ENCODE results near the gene HOXC4. TPM values are rescaled to one million over a fixed set of nuclear protein-coding genes. Genes with fewer than 3 reads are reported as not detected.

HOXC4 gene
- total RNA-seq, 2 donors from 2014 or later: not detected

GRCh38 chr12:54017027-54017788, 36.4 kb upstream of the HOXC4 start:
- intact Hi-C loops (cut with DNase I): no loop called here
- Histone ChIP-seq H3K9ac (ENCODE audit: low read depth in 2 of 2, low read length in 2 of 2) (peak overlapping the region; percentile 40 to 73), H3K27me3 (peaks cover 97% of the 10 kb centered on the region)

GRCh38 chr12:54017878-54018467, 35.7 kb upstream of the HOXC4 start:
- Histone ChIP-seq H3K27me3 (peaks cover 96% of the 10 kb centered on the region), H3K9ac (ENCODE audit: low read depth in 2 of 2, low read length in 2 of 2) (peak overlapping the region; percentile 40 to 73), H3K9me3 (no peaks in the 10 kb centered on the region), H3K36me3 (no peaks in the 10 kb centered on the region), H3K27ac (no peak overlapping the region), H3K4me1 (peaks cover 6% of the 10 kb centered on the region), H3K4me3 (peak overlapping the region; percentile 21)
- intact Hi-C loops (cut with DNase I): no loop called here
- peak; percentile 36 for DNase-seq
- TF ChIP-seq CTCF (IDR thresholded peaks at IDR 0.05): no peak

More at GRCh38 chr12:54017027-54017788, 36.4 kb upstream of the HOXC4 start:
- Histone ChIP-seq H3K4me3 (peak overlapping the region; percentile 21), H3K27ac (no peak overlapping the region), H3K4me1 (peaks cover 6% of the 10 kb centered on the region), H3K9me3 (no peaks in the 10 kb centered on the region), H3K36me3 (no peaks in the 10 kb centered on the region)
- TF ChIP-seq CTCF (IDR thresholded peaks at IDR 0.05): no peak
- no peak for DNase-seq

GRCh38 chr12:54018468-54018984, 35.1 kb upstream of the HOXC4 start:
- Histone ChIP-seq H3K9ac (ENCODE audit: low read depth in 2 of 2, low read length in 2 of 2) (peak overlapping the region in 1 of 2 donors; percentile 73), H3K27ac (no peak overlapping the region), H3K4me3 (no peak overlapping the region), H3K27me3 (peaks cover 96% of the 10 kb centered on the region), H3K9me3 (no peaks in the 10 kb centered on the region), H3K36me3 (no peaks in the 10 kb centered on the region), H3K4me1 (peaks cover 6% of the 10 kb centered on the region)
- TF ChIP-seq CTCF (IDR thresholded peaks at IDR 0.05): no peak
- DNase-seq: no peak
- intact Hi-C loops (cut with DNase I): no loop called here

GRCh38 chr12:54019091-54019811, 34.4 kb upstream of the HOXC4 start:
- Histone ChIP-seq H3K27ac (no peak overlapping the region), H3K9me3 (no peaks in the 10 kb centered on the region), H3K9ac (ENCODE audit: low read depth in 2 of 2, low read length in 2 of 2) (peak overlapping the region in 1 of 2 donors; percentile 24), H3K27me3 (peaks cover 98% of the 10 kb centered on the region), H3K4me3 (no peak overlapping the region), H3K4me1 (peaks cover 6% of the 10 kb centered on the region), H3K36me3 (no peaks in the 10 kb centered on the region)
- DNase-seq: no peak
- no peak for TF ChIP-seq CTCF (IDR thresholded peaks at IDR 0.05)
- intact Hi-C loops (cut with DNase I): no loop called here

GRCh38 chr12:54019924-54020590, 33.6 kb upstream of the HOXC4 start:
- intact Hi-C loops (cut with DNase I): no loop called here
- Histone ChIP-seq H3K9ac (ENCODE audit: low read depth in 2 of 2, low read length in 2 of 2) (no peak overlapping the region), H3K27ac (no peak overlapping the region), H3K36me3 (no peaks in the 10 kb centered on the region), H3K4me1 (peaks cover 6% of the 10 kb centered on the region), H3K9me3 (no peaks in the 10 kb centered on the region), H3K4me3 (no peak overlapping the region), H3K27me3 (peaks cover 97% of the 10 kb centered on the region)
- TF ChIP-seq CTCF (IDR thresholded peaks at IDR 0.05): no peak
- no peak for DNase-seq

Data from colonic mucosa (tissue), 4 donors.